CD14-positive monocyte (primary cell): ENCODE data around the gene CCDC117. TPM values are rescaled to one million over a fixed set of nuclear protein-coding genes. Genes with fewer than 3 reads are reported as not detected.

ENCODE experiments used
- DNase-seq, 3 donors: peaks; one replicate each; pipeline ENCODE4 v3.0.0-alpha.2; 2011 to 2022
- H2AFZ ChIP-seq: 2 replicates; pipeline ENCODE4 v1.6.0; 2012; ENCODE audit warnings: mild to moderate bottlenecking, low read depth, low read length, inconsistent platforms; ENCODE audit not compliant: insufficient read depth, poor library complexity, severe bottlenecking
- H3K27ac ChIP-seq, 2 donors: 1 replicate in 1 of 2; 2 replicates in 1 of 2; pipeline ENCODE4 v1.5.1; 2012 to 2013; ENCODE audit warnings: low read length in 2 of 2, control low read depth in 1 of 2, inconsistent platforms in 1 of 2, low read depth in 1 of 2, mild to moderate bottlenecking in 1 of 2
- H3K27me3 ChIP-seq, 2 donors: one replicate each; pipeline versions ENCODE4 v1.6.0 to v1.6.1; 2011 to 2013; ENCODE audit warnings: low read length in 2 of 2; ENCODE audit not compliant: control insufficient read depth in 2 of 2, insufficient read depth in 2 of 2
- H3K36me3 ChIP-seq, 2 donors: replicated peaks in 1 of 2; 1 replicate in 1 of 2; 2 replicates in 1 of 2; pipeline versions ENCODE4 v1.5.1 to v1.6.1; 2012 to 2013; ENCODE audit warnings: low read length in 2 of 2, control low read depth in 1 of 2, inconsistent platforms in 1 of 2, mild to moderate bottlenecking in 1 of 2; ENCODE audit not compliant: insufficient read depth in 2 of 2, control insufficient read depth in 1 of 2
- H3K4me1 ChIP-seq, 2 donors: 1 replicate in 1 of 2; 2 replicates in 1 of 2; pipeline versions ENCODE4 v1.5.1 to v1.6.1; 2012 to 2013; ENCODE audit warnings: low read length in 2 of 2, control low read depth in 1 of 2, inconsistent platforms in 1 of 2, mild to moderate bottlenecking in 1 of 2, moderate library complexity in 1 of 2; ENCODE audit not compliant: insufficient read depth in 2 of 2, control insufficient read depth in 1 of 2
- H3K4me2 ChIP-seq: replicated peaks from 2 replicates; pipeline ENCODE3; 2012; ENCODE audit warnings: low read length, moderate library complexity, mild to moderate bottlenecking; ENCODE audit not compliant: poor library complexity, severe bottlenecking; ENCODE audit errors: extremely low read depth
- H3K4me3 ChIP-seq, 3 experiments: fragments of 200-600 bp in 1 of 3; sonication (generic) in 1 of 3; replicated peaks in 1 of 3; 1 replicate in 2 of 3; 2 replicates in 1 of 3; pipeline ENCODE4 v1.5.1; 2011 to 2013; ENCODE audit warnings: low read length in 3 of 3, mild to moderate bottlenecking in 3 of 3, control low read depth in 2 of 3, low read depth in 2 of 3, inconsistent platforms in 1 of 3, moderate library complexity in 1 of 3
- H3K79me2 ChIP-seq: 2 replicates; pipeline ENCODE4 v1.6.0; 2012; ENCODE audit warnings: mild to moderate bottlenecking, control low read depth, inconsistent platforms, low read length, moderate library complexity; ENCODE audit not compliant: insufficient read depth
- H3K9ac ChIP-seq: 2 replicates; pipeline ENCODE4 v1.6.0; 2017; ENCODE audit warnings: low read length, mild to moderate bottlenecking; ENCODE audit not compliant: insufficient read depth, poor library complexity, severe bottlenecking
- H3K9me3 ChIP-seq, 2 donors: replicated peaks in 1 of 2; 1 replicate in 1 of 2; 2 replicates in 1 of 2; pipeline versions ENCODE4 v1.5.1 to v1.6.1; 2012 to 2013; ENCODE audit warnings: low read length in 2 of 2, control low read depth in 1 of 2; ENCODE audit not compliant: control insufficient read depth in 1 of 2, insufficient read depth in 1 of 2
- H4K20me1 ChIP-seq: 2 replicates; pipeline ENCODE4 v1.6.0; 2012; ENCODE audit warnings: mild to moderate bottlenecking, low read length, control low read depth, moderate library complexity; ENCODE audit not compliant: insufficient read depth
- H3K27ac Mint-ChIP-seq, 7 donors: one replicate each; pipeline ENCODE4 v1.8.0; 2020; ENCODE audit warnings: mild to moderate bottlenecking in 7 of 7, mixed read lengths in 7 of 7, moderate library complexity in 6 of 7, inconsistent platforms in 2 of 7
- H3K27me3 Mint-ChIP-seq, 3 donors: one replicate each; pipeline ENCODE4 v1.8.0; 2021 to 2022; ENCODE audit warnings: low read depth in 3 of 3, mild to moderate bottlenecking in 3 of 3, mixed read lengths in 3 of 3, moderate library complexity in 3 of 3, inconsistent platforms in 1 of 3
- H3K36me3 Mint-ChIP-seq, 2 donors: one replicate each; pipeline ENCODE4 v1.8.0; 2020; ENCODE audit warnings: mixed read lengths in 2 of 2, inconsistent platforms in 1 of 2, mild to moderate bottlenecking in 1 of 2
- H3K4me1 Mint-ChIP-seq: one replicate; pipeline ENCODE4 v1.8.0; 2020; ENCODE audit warnings: mild to moderate bottlenecking, mixed read lengths
- H3K4me3 Mint-ChIP-seq, 2 donors: one replicate each; pipeline ENCODE4 v1.8.0; 2020; ENCODE audit warnings: mild to moderate bottlenecking in 2 of 2, mixed read lengths in 2 of 2, moderate library complexity in 1 of 2
- H3K9me3 Mint-ChIP-seq, 7 donors: one replicate each; pipeline ENCODE4 v1.8.0; 2020 to 2022; ENCODE audit warnings: mixed read lengths in 7 of 7, mild to moderate bottlenecking in 6 of 7, moderate library complexity in 6 of 7, inconsistent platforms in 2 of 7
- WGBS: methylation state at CpG from one replicate; pipeline ENCODE4 v1.1.5; 2013; ENCODE audit warnings: missing lambda C conversion rate; ENCODE audit not compliant: insufficient coverage; 5-methylcytosine and 5-hydroxymethylcytosine counted together
- intact Hi-C, 2 donors: fragments of 100-400 bp; cut with micrococcal nuclease; formaldehyde crosslinking; loops; one replicate each; pipeline versions ENCODE4 v1.15.0 to v1.15.1; 2023
- polyA plus RNA-seq, 3 donors: library from polyadenylated mRNA; depleted of rRNA in 1 of 3; unstranded in 2 of 3; stranded (reverse) in 1 of 3; fragments of 300-500 nt in 2 of 3; fragments of >200 nt in 1 of 3; fragmentation: Illumina TruSeq in 2 of 3; gene quantifications; 1 replicate in 2 of 3; 2 replicates in 1 of 3; pipeline ENCODE4 v1.2.3, GENCODE V29; 2012 to 2021
- TF ChIP-seq, protein P1 (sequence below): fragments of 200-600 bp; IDR thresholded peaks from one replicate; pipeline ENCODE4 v1.8.0; 2022; ENCODE audit warnings: antibody characterized with exemption, mild to moderate bottlenecking

CCDC117 gene
- polyA plus RNA-seq, 3 donors, result 6.8 to 12.6 (median 10.3) TPM

GRCh38 chr22:28798810-28799605 lies 26.5 kb downstream of the CCDC117 start:
- TF ChIP-seq, protein P1, sequence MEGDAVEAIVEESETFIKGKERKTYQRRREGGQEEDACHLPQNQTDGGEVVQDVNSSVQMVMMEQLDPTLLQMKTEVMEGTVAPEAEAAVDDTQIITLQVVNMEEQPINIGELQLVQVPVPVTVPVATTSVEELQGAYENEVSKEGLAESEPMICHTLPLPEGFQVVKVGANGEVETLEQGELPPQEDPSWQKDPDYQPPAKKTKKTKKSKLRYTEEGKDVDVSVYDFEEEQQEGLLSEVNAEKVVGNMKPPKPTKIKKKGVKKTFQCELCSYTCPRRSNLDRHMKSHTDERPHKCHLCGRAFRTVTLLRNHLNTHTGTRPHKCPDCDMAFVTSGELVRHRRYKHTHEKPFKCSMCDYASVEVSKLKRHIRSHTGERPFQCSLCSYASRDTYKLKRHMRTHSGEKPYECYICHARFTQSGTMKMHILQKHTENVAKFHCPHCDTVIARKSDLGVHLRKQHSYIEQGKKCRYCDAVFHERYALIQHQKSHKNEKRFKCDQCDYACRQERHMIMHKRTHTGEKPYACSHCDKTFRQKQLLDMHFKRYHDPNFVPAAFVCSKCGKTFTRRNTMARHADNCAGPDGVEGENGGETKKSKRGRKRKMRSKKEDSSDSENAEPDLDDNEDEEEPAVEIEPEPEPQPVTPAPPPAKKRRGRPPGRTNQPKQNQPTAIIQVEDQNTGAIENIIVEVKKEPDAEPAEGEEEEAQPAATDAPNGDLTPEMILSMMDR, result no peak
- Mint-ChIP-seq H3K9me3 (no peaks in the 10 kb centered on the region), H3K4me3 (peak overlapping the region; percentile 91 to 94), H3K27ac (peak overlapping the region; percentile 98 to 100 (median 99)), H3K36me3 (peaks cover 42 to 50% of the 10 kb centered on the region in 2 donors), H3K4me1 (peaks cover 57% of the 10 kb centered on the region), H3K27me3 (peaks cover 0 to 7% (median 1%) of the 10 kb centered on the region in 3 donors)
- Histone ChIP-seq H4K20me1 (peaks cover 48% of the 10 kb centered on the region), H3K4me2 (peak overlapping the region; percentile 88), H3K79me2 (peaks cover 99% of the 10 kb centered on the region), H2AFZ (no peak overlapping the region), H3K9me3 (no peaks in the 10 kb centered on the region), H3K4me3 (peak overlapping the region; percentile 91 to 98 (median 94)), H3K36me3 (peaks cover 39 to 43% of the 10 kb centered on the region in 2 donors), H3K27ac (peak overlapping the region; percentile 98 to 99), H3K27me3 (no peaks in the 10 kb centered on the region), H3K4me1 (peaks cover 39 to 50% of the 10 kb centered on the region in 2 donors), H3K9ac (peak overlapping the region; percentile 100)
- 2% methylated on average over 3 of the region's 7 CpGs for WGBS
- DNase-seq, result peak; percentile 92 to 99 (median 96)
- intact Hi-C loops, result loop anchor here in 1 of 2 donors (10.0 kb wide), 1 partner anchor 86 kb away; the partner anchor contains the start of gene ZNRF3

- H3K4me2 ChIP-seq, result peak overlapping the region; percentile 88
- peaks cover 100% of the 10 kb centered on the region for H3K79me2 ChIP-seq
- H3K4me1 Mint-ChIP-seq, result peaks cover 57% of the 10 kb centered on the region
- peak overlapping the region; percentile 91 to 98 (median 94) for H3K4me3 ChIP-seq
- H3K4me1 ChIP-seq, result peaks cover 39 to 50% of the 10 kb centered on the region in 2 donors
- no peak overlapping the region for H2AFZ ChIP-seq
- H4K20me1 ChIP-seq, result peaks cover 41% of the 10 kb centered on the region
- peaks cover 36 to 48% of the 10 kb centered on the region in 2 donors for H3K36me3 Mint-ChIP-seq
- peak overlapping the region; percentile 98 to 100 (median 99) for H3K27ac Mint-ChIP-seq
- DNase-seq, result peak; percentile 29 to 55 (median 48)
- TF ChIP-seq, protein P1, result no peak
- peaks cover 32 to 35% of the 10 kb centered on the region in 2 donors for H3K36me3 ChIP-seq
- H3K9ac ChIP-seq, result peak overlapping the region; percentile 100
- no peaks in the 10 kb centered on the region for H3K9me3 Mint-ChIP-seq
- peak overlapping the region; percentile 98 to 99 for H3K27ac ChIP-seq
- intact Hi-C loops, result loop anchor here (2.0 to 10.0 kb wide), 2 partner anchors 27 to 85 kb away; partner anchors contain the start of genes CCDC117 (in 1 of the 2) and ZNRF3 (in 1 of the 2)
- 0% methylated on average over 29 of the region's 31 CpGs for whole genome bisulfite sequencing
- no peaks in the 10 kb centered on the region for H3K27me3 ChIP-seq
- H3K27me3 Mint-ChIP-seq, result peaks cover 0 to 7% (median 1%) of the 10 kb centered on the region in 3 donors
- H3K4me3 Mint-ChIP-seq, result peak overlapping the region; percentile 91 to 94
- no peaks in the 10 kb centered on the region for H3K9me3 ChIP-seq
These were observed 27.3 kb downstream of the CCDC117 start for GRCh38 chr22:28799606-28800307.
